Keratinocyte (primary cell): ENCODE results near the gene MMP12. TPM values are rescaled to one million over a fixed set of nuclear protein-coding genes. Genes with fewer than 3 reads are reported as not detected.
A peak's percentile ranks its signal among the peaks of the same experiment; 100 is the strongest.

ENCODE experiments used
- DNase-seq: peaks from one replicate; pipeline ENCODE4 v3.0.0-alpha.2; 2011; ENCODE audit warnings: low read depth, missing footprints, low spot score
- FAIRE-seq: peaks from 2 replicates; lab custom pipeline; 2011; peaks lifted over from hg19 to GRCh38; lab: Jason Lieb, UNC
- H2AFZ ChIP-seq: 2 replicates; pipeline ENCODE4 v1.6.0; 2012; ENCODE audit warnings: low read length, control low read depth, inconsistent platforms; ENCODE audit not compliant: control insufficient read depth
- H3K27ac ChIP-seq: 2 replicates; pipeline ENCODE4 v1.5.1; 2011; ENCODE audit warnings: low read length; ENCODE audit not compliant: control insufficient read depth, insufficient read depth
- H3K27me3 ChIP-seq: 3 replicates; pipeline ENCODE4 v1.6.0; 2011; ENCODE audit warnings: low read length; ENCODE audit not compliant: control insufficient read depth, insufficient read depth; ENCODE audit errors: extremely low read depth
- H3K36me3 ChIP-seq, 2 experiments: 2 replicates in 1 of 2; 3 replicates in 1 of 2; pipeline ENCODE4 v1.5.1; 2011; ENCODE audit warnings: low read length in 2 of 2, mild to moderate bottlenecking in 1 of 2; ENCODE audit not compliant: control insufficient read depth in 2 of 2, insufficient read depth in 2 of 2; ENCODE audit errors: extremely low read depth in 1 of 2
- H3K4me1 ChIP-seq: 3 replicates; pipeline ENCODE4 v1.5.1; 2011; ENCODE audit warnings: low read length; ENCODE audit not compliant: control insufficient read depth, insufficient read depth; ENCODE audit errors: extremely low read depth
- H3K4me2 ChIP-seq: 3 replicates; pipeline ENCODE4 v1.6.0; 2011; ENCODE audit warnings: low read depth, low read length; ENCODE audit not compliant: control insufficient read depth, insufficient read depth; ENCODE audit errors: extremely low read depth
- H3K4me3 ChIP-seq, 3 experiments: fragments of 200-600 bp in 1 of 3; sonication (generic) in 1 of 3; 2 replicates in 2 of 3; 3 replicates in 1 of 3; pipeline ENCODE4 v1.5.1; 2011 to 2016; ENCODE audit warnings: low read length in 3 of 3, mild to moderate bottlenecking in 3 of 3, control low read depth in 2 of 3, inconsistent platforms in 1 of 3, low read depth in 1 of 3, mixed read lengths in 1 of 3, mixed run types in 1 of 3, moderate library complexity in 1 of 3; ENCODE audit not compliant: control insufficient read depth in 2 of 3, insufficient read depth in 2 of 3; ENCODE audit errors: extremely low read depth in 1 of 3
- H3K79me2 ChIP-seq: 2 replicates; pipeline ENCODE4 v1.6.0; 2012; ENCODE audit warnings: low read length; ENCODE audit not compliant: control insufficient read depth, insufficient read depth
- H3K9ac ChIP-seq: 3 replicates; pipeline ENCODE4 v1.6.0; 2011; ENCODE audit warnings: low read length; ENCODE audit not compliant: control insufficient read depth, insufficient read depth; ENCODE audit errors: extremely low read depth
- H3K9me1 ChIP-seq: 3 replicates; pipeline ENCODE4 v1.6.0; 2011; ENCODE audit warnings: low read length; ENCODE audit not compliant: control insufficient read depth, insufficient read depth; ENCODE audit errors: extremely low read depth
- H3K9me3 ChIP-seq: 2 replicates; pipeline ENCODE4 v1.5.1; 2012; ENCODE audit warnings: low read depth, low read length; ENCODE audit not compliant: control insufficient read depth
- H4K20me1 ChIP-seq: 3 replicates; pipeline ENCODE4 v1.6.0; 2011; ENCODE audit warnings: low read length; ENCODE audit not compliant: control insufficient read depth, insufficient read depth; ENCODE audit errors: extremely low read depth
- CTCF ChIP-seq, 3 experiments: IDR thresholded peaks in 1 of 3; conservative IDR thresholded peaks in 1 of 3; optimal IDR thresholded peaks in 1 of 3; 2 replicates in 2 of 3; 3 replicates in 1 of 3; pipeline versions ENCODE3 to v1.5.1; 2011; ENCODE audit warnings: low read length in 3 of 3, mild to moderate bottlenecking in 3 of 3, moderate library complexity in 2 of 3, control low read depth in 1 of 3, inconsistent platforms in 1 of 3; ENCODE audit not compliant: insufficient read depth in 2 of 3; ENCODE audit errors: extremely low read depth in 1 of 3
- EZH2 ChIP-seq: IDR thresholded peaks from one replicate; pipeline ENCODE4 v1.6.1; 2012; ENCODE audit warnings: inconsistent platforms, mild to moderate bottlenecking, low read length, moderate library complexity
- dilution Hi-C: fragments of 300-500 bp; cut with MboI; formaldehyde crosslinking; loops from one replicate; pipeline ENCODE4 v1.7.0; 2020; ENCODE audit warnings: low sequenced_read_pairs; ENCODE audit not compliant: extremely low pct_ligation_motif_present
- polyA plus RNA-seq, 5 experiments: library from polyadenylated mRNA; depleted of rRNA in 3 of 5; stranded (reverse) in 3 of 5; stranded (forward) in 1 of 5; unstranded in 1 of 5; fragments of >200 nt; gene quantifications; 1 replicate in 1 of 5; 2 replicates in 3 of 5; 3 replicates in 1 of 5; pipeline versions ENCODE4 v1.2.1 to v1.2.3, GENCODE V29; 2011 to 2012; ENCODE audit warnings: missing spikeins in 2 of 5, low read depth in 1 of 5, low replicate concordance in 1 of 5

The MMP12 gene
- polyA plus RNA-seq, 1 donor (not counting 4 experiments of a cell fraction or from before 2014, with no cell fraction given), result 0.05 TPM

GRCh38 chr11:102829316-102830000 is 45.3 kb downstream of the MMP12 start:
- TF ChIP-seq EZH2 (no peak), CTCF (optimal IDR thresholded peaks at IDR 0.05 in 1 of 3, IDR thresholded peaks at IDR 0.05 in 1 of 3, conservative IDR thresholded peaks at IDR 0.05 in 1 of 3; ENCODE audit: extremely low read depth in 1 of 3, insufficient read depth in 2 of 3, low read length in 3 of 3) (no peak)
- Histone ChIP-seq H3K4me2 (peak overlapping the region; percentile 56), H3K4me1 (peaks cover 18% of the 10 kb centered on the region), H3K9me3 (no peaks in the 10 kb centered on the region), H4K20me1 (no peaks in the 10 kb centered on the region), H3K4me3 (no peak overlapping the region), H2AFZ (peak overlapping the region; percentile 32), H3K9ac (no peak overlapping the region), H3K36me3 (no peaks in the 10 kb centered on the region), H3K79me2 (no peaks in the 10 kb centered on the region), H3K27ac (peak overlapping the region; percentile 22), H3K27me3 (no peaks in the 10 kb centered on the region), H3K9me1 (no peaks in the 10 kb centered on the region)
- DNase-seq (no peak), FAIRE-seq (peak; percentile 94)
- dilution Hi-C loops, result no loop called here

- dilution Hi-C loops, result no loop called here
- Histone ChIP-seq H4K20me1 (no peaks in the 10 kb centered on the region), H3K9ac (no peak overlapping the region), H3K79me2 (no peaks in the 10 kb centered on the region), H3K27ac (no peak overlapping the region), H3K4me1 (peaks cover 4% of the 10 kb centered on the region), H3K4me2 (no peak overlapping the region), H3K36me3 (no peaks in the 10 kb centered on the region), H3K9me1 (no peaks in the 10 kb centered on the region), H3K4me3 (no peak overlapping the region), H2AFZ (no peak overlapping the region), H3K27me3 (no peaks in the 10 kb centered on the region), H3K9me3 (no peaks in the 10 kb centered on the region)
- FAIRE-seq (no peak), DNase-seq (no peak)
- TF ChIP-seq EZH2 (no peak), CTCF (optimal IDR thresholded peaks at IDR 0.05 in 1 of 3, IDR thresholded peaks at IDR 0.05 in 1 of 3, conservative IDR thresholded peaks at IDR 0.05 in 1 of 3; ENCODE audit: extremely low read depth in 1 of 3, insufficient read depth in 2 of 3, low read length in 3 of 3) (no peak)
Measured at GRCh38 chr11:102824556-102824955, 50.2 kb downstream of the MMP12 start.
